ENCODE data around the gene MPG.

MPG gene

DNA sequence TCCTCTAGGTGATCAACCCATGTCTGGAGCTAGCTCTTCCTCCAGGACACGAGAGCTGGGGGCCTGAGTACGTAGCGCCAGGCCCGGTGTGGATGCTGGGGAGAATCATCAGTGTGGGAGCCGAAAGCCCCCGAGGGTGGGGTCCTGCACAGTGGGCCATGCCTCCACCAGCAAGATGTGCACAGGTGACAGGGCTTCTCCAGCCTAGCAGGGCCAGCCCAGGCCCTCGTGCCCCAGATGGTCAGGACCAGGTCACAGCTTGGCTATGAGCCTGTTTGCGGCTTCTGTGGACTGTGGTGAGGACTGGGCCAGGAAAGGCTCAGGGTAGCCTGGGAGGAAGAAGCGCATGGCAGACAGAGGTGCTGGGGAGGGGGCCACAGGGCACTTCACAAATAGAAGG lies 7.8 kb downstream of the MPG start:
- no peak for DNase-seq

GRCh38 chr16:86483-86952 lies 8.5 kb downstream of the MPG start:
- DNase-seq = no peak

GRCh38 chr16:88613-89012 lies 10.6 kb downstream of the MPG start:
- DNase-seq = no peak

GRCh38 chr16:89391-90302 lies 11.6 kb downstream of the MPG start:
- DNase-seq = no peak

DNA sequence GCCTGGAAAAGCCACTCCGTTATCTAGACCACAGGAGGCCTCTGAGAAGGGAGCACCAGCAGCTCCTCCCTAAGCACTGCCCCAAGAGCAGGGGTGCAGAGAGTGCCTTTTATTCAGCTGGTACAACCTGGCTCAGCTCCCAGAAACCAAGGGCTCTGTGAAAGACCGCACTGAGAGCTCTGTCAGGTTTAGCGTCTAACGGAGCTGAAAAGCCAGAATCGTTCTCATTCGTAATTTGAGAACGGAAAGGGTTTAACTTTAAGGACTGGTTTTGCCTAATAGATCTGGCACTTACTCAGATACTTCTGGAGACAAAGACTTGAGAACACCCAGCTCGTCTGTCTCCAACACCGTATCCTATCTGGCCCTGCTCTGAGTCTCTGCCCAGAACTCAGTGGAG lies 13.5 kb downstream of the MPG start:
- no peak for DNase-seq

- no peak for DNase-seq
These were observed 14.7 kb downstream of the MPG start for GRCh38 chr16:92431-93339.

DNA sequence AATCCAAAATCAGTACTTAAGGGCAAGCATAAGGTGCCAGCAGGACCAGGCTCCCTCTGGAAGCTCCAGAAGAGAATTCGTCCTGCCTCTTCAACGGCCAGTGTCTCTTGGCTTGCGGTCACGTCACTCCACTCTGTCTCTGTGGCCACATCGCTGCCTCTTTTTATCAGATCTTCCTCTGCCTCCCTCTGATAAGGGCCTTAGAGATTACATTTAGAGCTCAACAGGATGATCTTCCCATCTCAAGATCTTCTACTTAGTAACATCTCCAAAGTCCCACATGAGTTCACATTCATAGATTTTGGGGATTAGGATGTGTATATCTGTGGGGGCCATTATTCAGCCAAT lies 16.9 kb downstream of the MPG start:
- no peak for DNase-seq

DNA sequence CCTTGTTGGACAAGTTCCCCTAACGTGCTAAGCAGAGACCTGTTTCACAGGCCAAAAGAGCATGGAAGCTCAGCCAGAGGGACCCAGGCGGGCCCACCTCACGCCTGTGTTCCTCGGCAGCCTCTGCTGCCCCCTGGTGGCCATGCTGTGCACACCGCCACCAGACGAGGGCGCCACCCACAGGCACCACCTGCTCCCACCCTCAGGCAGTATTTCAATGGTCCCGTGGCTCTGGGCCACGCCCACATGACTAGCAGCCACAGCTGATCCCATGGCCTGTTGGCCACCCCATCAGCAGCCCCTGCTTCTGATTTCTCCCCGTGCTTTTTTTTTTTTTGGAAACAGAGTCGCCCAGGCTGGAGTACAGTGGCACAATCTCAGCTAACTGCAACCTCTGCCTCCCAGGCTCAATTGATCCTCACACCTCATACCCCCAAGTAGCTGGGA lies 18.9 kb downstream of the MPG start:
- DNase-seq = peak; percentile 89

DNA sequence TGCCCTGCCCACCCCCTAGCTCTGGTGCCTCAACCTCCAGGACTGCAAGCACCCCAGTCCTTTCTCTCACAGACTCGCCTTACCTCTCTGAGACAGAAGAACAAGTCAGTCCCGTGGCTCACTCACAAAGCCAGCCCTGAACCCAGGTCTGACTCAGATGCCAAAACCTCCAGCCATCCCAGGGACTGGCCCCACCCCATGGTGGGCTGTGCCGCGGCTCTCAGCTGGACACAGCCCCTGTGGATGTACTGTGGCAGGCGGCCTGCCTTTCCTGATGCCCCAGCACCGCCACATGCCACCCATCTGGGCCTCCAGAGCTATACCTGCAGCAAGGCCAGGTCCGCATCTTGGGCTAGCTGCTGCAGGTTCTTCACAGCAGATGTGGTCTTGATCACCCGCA lies 19.8 kb downstream of the MPG start:
- DNase-seq = no peak

- no peak for DNase-seq
These were observed 23.0 kb downstream of the MPG start for GRCh38 chr16:100989-101388.

DNA sequence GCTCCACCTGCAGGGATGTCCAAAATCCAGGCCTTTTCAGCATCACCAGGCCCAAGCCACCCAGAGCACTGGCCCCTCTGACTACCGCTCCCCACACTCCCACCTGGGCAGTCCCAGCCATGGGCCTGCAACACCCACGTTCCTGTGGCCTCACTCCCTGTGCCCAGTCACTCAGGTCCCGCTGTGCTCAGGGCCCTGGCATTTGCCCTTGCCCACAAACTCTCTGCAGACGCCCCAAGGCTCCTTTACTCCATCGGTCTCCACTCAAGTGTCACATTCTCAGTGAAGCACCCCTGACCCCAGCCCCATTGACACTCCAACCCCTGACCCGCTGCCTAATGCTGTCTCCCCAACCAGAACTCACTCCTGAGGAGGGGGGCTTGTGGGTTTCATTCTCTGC lies 23.6 kb downstream of the MPG start:
- no peak for DNase-seq

DNA sequence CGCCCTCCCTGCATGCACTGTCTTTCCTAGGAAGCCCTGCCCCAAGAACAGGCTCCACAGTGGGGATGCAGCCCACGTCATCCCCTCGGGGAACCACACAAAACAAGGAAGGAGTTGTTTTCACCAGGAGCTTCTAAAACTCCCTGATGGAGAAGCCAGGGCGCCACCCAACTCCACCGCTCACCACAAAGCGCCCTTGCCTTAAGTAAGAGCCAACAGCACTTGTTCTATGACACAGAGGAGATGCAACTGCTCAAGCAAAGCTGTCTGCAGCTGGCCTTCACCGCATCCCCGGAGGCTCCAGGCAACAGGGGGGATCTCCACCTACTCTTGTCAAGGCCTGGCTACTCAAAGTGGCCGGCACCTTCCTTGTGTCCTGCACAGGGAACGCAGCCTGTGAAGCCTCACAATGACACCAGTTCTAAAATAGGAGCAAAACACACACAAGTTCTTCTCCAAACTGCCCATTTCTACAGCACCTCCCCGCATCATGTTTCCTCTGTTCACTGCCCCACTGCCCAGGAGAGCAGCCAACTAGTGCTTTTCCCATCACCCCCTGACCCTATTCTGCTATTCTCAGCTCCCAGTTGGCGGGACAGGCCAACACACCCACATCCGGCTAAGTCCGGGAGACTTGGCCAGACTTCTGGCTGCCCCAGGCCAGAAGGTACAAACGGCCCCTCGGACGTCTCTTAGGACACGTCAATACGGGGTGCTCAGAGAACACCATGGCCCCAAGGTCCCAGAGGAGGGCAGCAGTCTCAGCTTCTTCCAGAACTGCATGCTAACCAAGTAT lies 24.2 kb downstream of the MPG start:
- no peak for DNase-seq

DNA sequence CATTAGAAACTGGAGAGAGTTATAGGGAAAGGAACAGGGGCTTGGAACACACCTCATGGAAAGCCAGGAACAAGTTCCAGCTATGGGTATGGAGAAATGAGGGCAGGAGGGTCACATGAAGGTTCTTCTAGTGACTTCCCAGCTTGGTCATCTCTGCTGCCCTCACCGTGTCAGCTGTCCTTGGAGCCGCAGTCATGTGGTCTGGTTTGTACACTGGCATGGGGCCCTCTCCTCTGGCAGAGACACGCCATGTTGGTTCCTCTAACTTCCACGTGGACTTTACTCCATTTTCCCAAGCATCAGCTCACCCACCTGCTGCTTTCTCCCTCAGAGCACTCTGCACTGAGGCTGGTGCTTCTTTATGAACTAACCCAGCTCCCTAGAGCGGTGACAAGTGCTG lies 26.3 kb downstream of the MPG start:
- no peak for DNase-seq

DNA sequence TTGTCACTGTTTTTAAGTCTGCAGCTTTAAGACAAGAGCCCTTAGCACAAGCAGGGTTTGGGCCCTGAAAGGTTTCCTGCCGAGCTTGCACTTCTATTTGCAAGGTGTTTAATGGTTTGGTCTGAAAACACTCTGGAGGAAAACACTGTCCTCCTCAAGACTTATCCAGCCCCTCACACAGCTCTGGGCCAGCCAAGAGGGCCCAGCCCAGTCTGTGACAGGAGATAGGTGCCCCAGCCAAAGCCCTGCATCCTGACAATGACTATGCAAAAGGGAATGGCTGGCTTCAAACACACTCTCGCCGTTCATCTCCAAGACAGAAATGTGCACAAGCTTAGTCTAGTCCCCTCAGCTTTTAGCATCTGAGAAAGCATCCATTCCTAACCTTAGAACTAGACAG lies 26.9 kb downstream of the MPG start:
- no peak for DNase-seq

GRCh38 chr16:105521-105920 lies 27.5 kb downstream of the MPG start:
- DNase-seq = no peak

GRCh38 chr16:106623-107324 lies 28.7 kb downstream of the MPG start:
- DNase-seq = peak; percentile 91

DNA sequence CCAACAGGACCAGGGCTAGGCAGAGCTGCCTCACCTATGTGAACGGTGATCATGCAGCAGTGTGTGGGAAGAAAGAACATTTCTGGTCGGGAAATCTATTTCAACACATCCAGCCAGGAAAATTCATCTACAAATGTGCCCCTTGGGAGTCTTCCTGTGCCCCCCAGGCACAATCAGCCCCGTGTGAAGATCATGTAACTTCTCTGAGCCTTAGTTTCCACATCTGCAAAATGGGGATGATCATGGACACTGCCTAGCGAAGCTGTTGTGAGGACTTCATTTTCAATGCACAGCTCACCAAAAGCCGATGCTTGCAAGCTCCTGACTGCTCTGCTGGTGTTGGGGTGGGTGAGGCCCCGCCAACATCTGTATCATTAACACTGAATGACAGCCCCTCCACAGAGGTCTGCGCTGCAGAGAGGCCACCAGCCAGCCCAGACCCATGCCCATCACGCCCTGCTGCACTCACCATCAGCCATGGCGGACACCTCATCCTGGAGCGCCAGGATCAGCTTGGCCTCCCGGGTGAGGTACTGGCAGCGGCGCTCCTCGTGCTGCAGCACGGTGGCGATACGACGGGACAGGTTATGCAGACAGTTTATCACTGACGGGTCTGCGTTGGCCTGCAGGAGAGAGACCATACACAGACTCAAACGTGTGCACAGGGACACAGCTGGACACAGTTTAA lies 34.3 kb downstream of the MPG start:
- no peak for DNase-seq

DNA sequence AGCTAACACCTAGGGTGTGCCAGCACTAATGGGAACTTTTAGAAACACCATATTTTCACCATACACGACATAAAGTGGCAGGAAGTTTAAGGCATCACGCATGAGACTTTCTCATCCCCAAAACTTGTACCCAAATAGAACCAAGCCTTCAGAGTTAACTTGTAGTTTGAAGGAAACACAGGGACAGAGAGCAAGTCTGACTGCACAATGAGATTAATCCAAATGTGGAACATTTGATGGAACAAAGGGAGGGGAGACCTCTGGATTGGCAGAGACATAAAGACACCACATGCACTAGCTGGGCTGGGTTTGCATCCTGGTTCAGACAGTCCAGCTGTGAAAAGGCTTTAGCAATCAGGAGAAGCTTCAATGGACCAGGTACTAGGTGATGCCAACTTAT lies 36.3 kb downstream of the MPG start:
- no peak for DNase-seq

DNA sequence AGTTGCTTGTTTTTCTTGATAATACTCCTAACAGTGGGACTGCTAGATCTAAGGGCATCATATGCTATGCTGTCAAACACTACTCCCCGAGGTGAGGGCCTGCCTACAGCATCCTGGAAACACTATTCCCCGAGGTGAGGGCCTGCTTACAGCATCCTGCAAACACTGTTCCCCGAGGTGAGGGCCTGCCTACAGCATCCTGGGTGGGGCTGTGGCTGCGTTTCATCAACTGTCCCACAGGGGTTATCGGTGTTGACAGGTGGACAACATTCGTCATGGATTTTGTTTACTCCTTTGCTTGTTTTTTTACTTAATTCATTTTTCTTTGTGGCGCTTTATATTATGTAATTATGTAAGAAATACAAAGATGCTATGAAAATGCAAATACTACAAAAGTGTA lies 38.0 kb downstream of the MPG start:
- no peak for DNase-seq

- DNase-seq = peak; percentile 82
These were observed 39.6 kb downstream of the MPG start for GRCh38 chr16:117379-118365.

Data from eye (tissue), 1 donor.